SK-N-SH (cell line): Measurements from ENCODE around the gene SNAP25. TPM values are rescaled to one million over a fixed set of nuclear protein-coding genes. Genes with fewer than 3 reads are reported as not detected.

Experiments used
- CTCF ChIA-PET: fragments of 300-600, 350-600 bp; formaldehyde crosslinking; extraction: SDS; loops from one replicate; lab custom pipeline; 2021; lab: Yijun Ruan, JAX
- POLR2A ChIA-PET: fragments of 350-600 bp; sonication (Branson Sonifier 250); formaldehyde crosslinking; extraction: SDS; loops from one replicate; lab custom pipeline; 2020; ENCODE audit warnings: antibody characterized with exemption, inconsistent platforms; lab: Yijun Ruan, JAX
- DNase-seq: peaks from one replicate; pipeline ENCODE4 v3.0.0; 2012
- H2AFZ ChIP-seq: fragments of 200-600 bp; sonication (generic); 2 replicates; pipeline ENCODE4 v1.8.1; 2016; ENCODE audit warnings: antibody characterized with exemption, mild to moderate bottlenecking, low read depth
- H3F3A ChIP-seq: fragments of 200-600 bp; sonication (generic); replicated peaks from 2 replicates; pipeline ENCODE3; 2016; ENCODE audit warnings: antibody characterized with exemption, mild to moderate bottlenecking; ENCODE audit not compliant: insufficient read depth
- H3K27ac ChIP-seq, 2 experiments: fragments of 200-500 bp in 1 of 2; fragments of 200-600 bp in 1 of 2; sonication (Bioruptor generic) in 1 of 2; sonication (generic), shearing (Covaris generic) in 1 of 2; 2 replicates each; pipeline versions ENCODE4 v1.5.1 to v1.6.1; 2014 to 2016; ENCODE audit warnings: low read depth in 2 of 2, inconsistent platforms in 1 of 2, low read length in 1 of 2, mild to moderate bottlenecking in 1 of 2, mixed read lengths in 1 of 2
- H3K27me3 ChIP-seq: fragments of 200-600 bp; sonication (generic), shearing (Covaris generic); 2 replicates; pipeline ENCODE4 v1.6.1; 2016; ENCODE audit warnings: mixed run types; ENCODE audit not compliant: insufficient read depth
- H3K36me3 ChIP-seq, 2 experiments: fragments of 200-500 bp in 1 of 2; fragments of 200-600 bp in 1 of 2; sonication (Bioruptor generic) in 1 of 2; sonication (generic) in 1 of 2; replicated peaks in 1 of 2; 2 replicates each; pipeline versions ENCODE3 to v1.5.1; 2014 to 2016; ENCODE audit warnings: low read length in 1 of 2, mild to moderate bottlenecking in 1 of 2; ENCODE audit not compliant: insufficient read depth in 2 of 2, control insufficient read depth in 1 of 2
- H3K4me1 ChIP-seq, 2 experiments: fragments of 200-500 bp in 1 of 2; fragments of 200-600 bp in 1 of 2; sonication (Bioruptor generic) in 1 of 2; sonication (generic), shearing (Covaris generic) in 1 of 2; 2 replicates each; pipeline versions ENCODE4 v1.5.1 to v1.6.1; 2014 to 2016; ENCODE audit warnings: low read depth in 1 of 2, low read length in 1 of 2, mixed run types in 1 of 2; ENCODE audit not compliant: insufficient read depth in 2 of 2, control insufficient read depth in 1 of 2
- H3K4me2 ChIP-seq: fragments of 200-600 bp; sonication (generic), shearing (Covaris generic); 2 replicates; pipeline ENCODE4 v1.6.1; 2017; ENCODE audit warnings: mixed run types
- H3K4me3 ChIP-seq, 2 experiments: fragments of 200-500 bp in 1 of 2; fragments of 200-600 bp in 1 of 2; sonication (Bioruptor generic) in 1 of 2; sonication (generic), shearing (Covaris generic) in 1 of 2; 2 replicates each; pipeline versions ENCODE4 v1.5.1 to v1.8.1; 2014 to 2016; ENCODE audit warnings: low read depth in 2 of 2, inconsistent platforms in 1 of 2, low read length in 1 of 2, mild to moderate bottlenecking in 1 of 2, mixed read lengths in 1 of 2, moderate library complexity in 1 of 2
- H3K79me2 ChIP-seq: fragments of 200-600 bp; sonication (generic); 2 replicates; pipeline ENCODE4 v1.8.1; 2017; ENCODE audit warnings: mild to moderate bottlenecking; ENCODE audit not compliant: insufficient read depth
- H3K9ac ChIP-seq: fragments of 200-600 bp; sonication (generic); 2 replicates; pipeline ENCODE4 v1.6.1; 2017; ENCODE audit warnings: mixed run types
- H3K9me2 ChIP-seq: fragments of 200-600 bp; sonication (generic); 2 replicates; pipeline ENCODE4 v1.6.1; 2017; ENCODE audit warnings: mixed run types
- H3K9me3 ChIP-seq: fragments of 200-600 bp; sonication (generic); 2 replicates; pipeline ENCODE4 v1.6.1; 2017; ENCODE audit warnings: mixed run types, mild to moderate bottlenecking, moderate library complexity
- H4K20me1 ChIP-seq: fragments of 200-600 bp; sonication (generic); 2 replicates; pipeline ENCODE4 v1.6.1; 2017; ENCODE audit warnings: mild to moderate bottlenecking, mixed run types; ENCODE audit not compliant: insufficient read depth
- EZH2phosphoT487 ChIP-seq: fragments of 200-600 bp; sonication (generic); IDR thresholded peaks from 2 replicates; pipeline ENCODE4 v1.6.1; 2017; ENCODE audit warnings: low read depth, mixed run types, mild to moderate bottlenecking, antibody characterized with exemption, moderate library complexity, borderline replicate concordance
- FOSL2 ChIP-seq: IDR thresholded peaks from 2 replicates; pipeline ENCODE4 v1.4.0; 2012; ENCODE audit warnings: low read depth, mild to moderate bottlenecking, moderate library complexity, borderline replicate concordance
- MEF2A ChIP-seq: IDR thresholded peaks from 2 replicates; pipeline ENCODE4 v1.4.0; 2012; ENCODE audit warnings: low read depth, borderline replicate concordance
- NFIC ChIP-seq: IDR thresholded peaks from 2 replicates; pipeline ENCODE4 v1.4.0; 2012; ENCODE audit warnings: borderline replicate concordance
- NRF1 ChIP-seq: IDR thresholded peaks from 2 replicates; pipeline ENCODE4 v1.6.1; 2012; ENCODE audit warnings: low read depth, mild to moderate bottlenecking, low read length
- POLR2AphosphoS5 ChIP-seq: IDR thresholded peaks from 2 replicates; pipeline ENCODE4 v1.6.1; 2012; ENCODE audit warnings: low read depth, low read length
- RCOR1 ChIP-seq: fragments of 150-350 bp; IDR thresholded peaks from 2 replicates; pipeline ENCODE4 v1.6.1; 2017; ENCODE audit warnings: antibody characterized with exemption, low read length
- SMC3 ChIP-seq: IDR thresholded peaks from 2 replicates; pipeline ENCODE4 v1.6.1; 2012; ENCODE audit warnings: low read depth, low read length, improper control_type of control experiment
- TCF12 ChIP-seq: IDR thresholded peaks from 2 replicates; pipeline ENCODE4 v1.4.0; 2012
- USF1 ChIP-seq: IDR thresholded peaks from 2 replicates; pipeline ENCODE4 v1.4.0; 2012; ENCODE audit warnings: low read depth, borderline replicate concordance
- ZBTB33 ChIP-seq: IDR thresholded peaks from 2 replicates; pipeline ENCODE4 v1.4.0; 2012; ENCODE audit warnings: low read depth, borderline replicate concordance
- WGBS: methylation state at CpG from one replicate; pipeline ENCODE4 v1.1.6; 2017; ENCODE audit warnings: low lambda C conversion rate; 5-methylcytosine and 5-hydroxymethylcytosine counted together
- polyA plus RNA-seq, 3 experiments: library from polyadenylated mRNA; depleted of rRNA; stranded (reverse); fragments of >200 nt; gene quantifications; 2 replicates each; pipeline ENCODE4 v1.2.3, GENCODE V29; 2012

Gene SNAP25
- polyA plus RNA-seq, 1 of the 3 experiments (the other 2 are of a cell fraction), result 42.4 TPM

- 0 out of 2 replicates have a peak, but pooled peaks have one; percentile 9 for TF ChIP-seq NFIC
- no peak for TF ChIP-seq MEF2A
- TF ChIP-seq EZH2phosphoT487, result no peak
- peak; percentile 18; the same call in 1 of the 2 replicates for TF ChIP-seq POLR2AphosphoS5
- TF ChIP-seq RCOR1, result no peak; the same call in 1 of the 2 replicates
- 0 out of 2 replicates have a peak, but pooled peaks have one; percentile 5 for TF ChIP-seq FOSL2
- TF ChIP-seq USF1, result no peak
- no peak for TF ChIP-seq ZBTB33
These were observed 58.4 kb downstream of the SNAP25 start (continued) for GRCh38 chr20:10276878-10277580.

GRCh38 chr20:10277616-10278015 is 59.0 kb downstream of the SNAP25 start:
- Histone ChIP-seq H3K4me3 (no peak overlapping the region), H3K9me3 (no peaks in the 10 kb centered on the region), H2AFZ (no peak overlapping the region), H3K4me1 (peaks cover 4 to 28% of the 10 kb centered on the region in 2 experiments; a peak in 3 of 4 replicates), H3K9me2 (no peaks in the 10 kb centered on the region), H3K9ac (no peak overlapping the region), H3K27ac (peak overlapping the region in 1 of 2 experiments; percentile 94; a peak in 2 of 4 replicates), H3K36me3 (peaks cover 0 to 10% of the 10 kb centered on the region in 2 experiments), H3F3A (no peaks in the 10 kb centered on the region), H3K4me2 (no peak overlapping the region), H3K79me2 (no peaks in the 10 kb centered on the region), H3K27me3 (no peaks in the 10 kb centered on the region), H4K20me1 (no peaks in the 10 kb centered on the region)
- CTCF ChIA-PET, result interaction anchor here (0.6 to 1.9 kb wide), 9 partner anchors 15 to 299 kb away, joined by 3 to 5 read pairs (median 3); partner anchors contain the start of gene SNAP25
- 55% methylated on average over 4 of the region's 4 CpGs for WGBS
- POLR2A ChIA-PET, result interaction anchor here (1.2 to 2.9 kb wide), 4 partner anchors 32 to 157 kb away, joined by 3 to 21 read pairs (median 6); partner anchors contain the start of genes MKKS, SLX4IP and SNAP25
- TF ChIP-seq USF1 (no peak), TCF12 (no peak), NRF1 (no peak), SMC3 (no peak)
- DNase-seq, result peak; percentile 27
